IMR-90 (cell line): ENCODE results near the gene SV2A. TPM values are rescaled to one million over a fixed set of nuclear protein-coding genes. Genes with fewer than 3 reads are reported as not detected.
"Not testable (repeated sequence)": the region's sequence is repeated elsewhere in the genome, so short reads cannot be mapped to it uniquely, and the experiment has no call there.

Source experiments
- ATAC-seq: fragments of 200-7000 bp; cut with Tn5 transposase; 2 replicates; pipeline ENCODE4 v1.9.1; 2020; ENCODE audit warnings: low read depth, mild to moderate bottlenecking, moderate library complexity
- BruUV-seq: library from RNA; stranded (reverse); fragments of 400-500 nt; replicated peaks from 2 replicates; lab custom pipeline; 2021; lab: Mats Ljungman, UMichigan
- CTCF ChIA-PET: fragments of 300-600 bp; formaldehyde crosslinking; extraction: SDS; loops from one replicate; lab custom pipeline; 2021; ENCODE audit warnings: antibody characterized with exemption; lab: Yijun Ruan, JAX
- POLR2A ChIA-PET: fragments of 300-600 bp; sonication (Branson Sonifier 250); formaldehyde crosslinking; loops from one replicate; lab custom pipeline; 2022; ENCODE audit warnings: antibody characterized with exemption; ENCODE audit not compliant: unreplicated experiment; lab: Charles Lee
- DNase-seq: peaks from one replicate; pipeline ENCODE4 v3.0.0; 2013
- H2AFZ ChIP-seq: replicated peaks from 2 replicates; pipeline ENCODE3; 2013; ENCODE audit warnings: low read length, mild to moderate bottlenecking; ENCODE audit not compliant: poor library complexity
- H2AK5ac ChIP-seq: 2 replicates; pipeline ENCODE4 v1.6.1; 2013; ENCODE audit warnings: low read depth, low read length, inconsistent platforms
- H2AK9ac ChIP-seq: replicated peaks from 2 replicates; pipeline ENCODE3; 2013; ENCODE audit warnings: mild to moderate bottlenecking, low read depth, low read length, moderate library complexity; ENCODE audit not compliant: poor library complexity
- H2BK120ac ChIP-seq: 2 replicates; pipeline ENCODE4 v1.6.1; 2013; ENCODE audit warnings: low read depth, low read length, inconsistent platforms
- H2BK15ac ChIP-seq: 3 replicates; pipeline ENCODE4 v1.6.1; 2013; ENCODE audit warnings: low read depth, low read length, inconsistent platforms
- H2BK20ac ChIP-seq: 2 replicates; pipeline ENCODE4 v1.6.1; 2013; ENCODE audit warnings: low read depth, mild to moderate bottlenecking, inconsistent platforms, low read length, moderate library complexity
- H2BK5ac ChIP-seq: 2 replicates; pipeline ENCODE4 v1.6.1; 2013; ENCODE audit warnings: mild to moderate bottlenecking, low read depth, low read length, inconsistent platforms; ENCODE audit not compliant: poor library complexity, severe bottlenecking
- H3K14ac ChIP-seq: replicated peaks from 2 replicates; pipeline ENCODE4 v1.6.1; 2013; ENCODE audit warnings: low read depth, low read length, inconsistent platforms
- H3K18ac ChIP-seq: 2 replicates; pipeline ENCODE4 v1.6.1; 2013; ENCODE audit warnings: low read depth, low read length, control low read depth
- H3K23ac ChIP-seq: 2 replicates; pipeline ENCODE4 v1.6.1; 2013; ENCODE audit warnings: low read depth, low read length, inconsistent platforms
- H3K27ac ChIP-seq: 2 replicates; pipeline ENCODE4 v1.5.1; 2013; ENCODE audit warnings: mild to moderate bottlenecking, control low read depth, low read length; ENCODE audit not compliant: insufficient read depth
- H3K27me3 ChIP-seq: 2 replicates; pipeline ENCODE4 v1.6.1; 2013; ENCODE audit warnings: low read length; ENCODE audit not compliant: control insufficient read depth, insufficient read depth
- H3K36me3 ChIP-seq: 2 replicates; pipeline ENCODE4 v1.6.1; 2013; ENCODE audit warnings: low read length, mixed read lengths; ENCODE audit not compliant: control insufficient read depth, insufficient read depth
- H3K4ac ChIP-seq: 2 replicates; pipeline ENCODE4 v1.6.1; 2013; ENCODE audit warnings: low read depth, low read length, inconsistent platforms
- H3K4me1 ChIP-seq: 2 replicates; pipeline ENCODE4 v1.6.1; 2013; ENCODE audit warnings: low read length, mixed read lengths; ENCODE audit not compliant: control insufficient read depth, insufficient read depth
- H3K4me2 ChIP-seq: 2 replicates; pipeline ENCODE4 v1.6.1; 2013; ENCODE audit warnings: low read depth, mild to moderate bottlenecking, control low read depth, low read length, moderate library complexity
- H3K4me3 ChIP-seq: 2 replicates; pipeline ENCODE4 v1.5.1; 2013; ENCODE audit warnings: low read depth, mild to moderate bottlenecking, control low read depth, low read length, moderate library complexity; ENCODE audit not compliant: insufficient read depth
- H3K56ac ChIP-seq: 2 replicates; pipeline ENCODE4 v1.6.1; 2013; ENCODE audit warnings: low read length, inconsistent platforms; ENCODE audit not compliant: insufficient read depth; ENCODE audit errors: extremely low read depth
- H3K79me1 ChIP-seq, 2 experiments: 2 replicates each; pipeline ENCODE4 v1.6.1; 2013; ENCODE audit warnings: low read length in 2 of 2, inconsistent platforms in 1 of 2, low read depth in 1 of 2
- H3K9ac ChIP-seq: 2 replicates; pipeline ENCODE4 v1.6.1; 2013; ENCODE audit warnings: low read depth, low read length, control low read depth
- H3K9me1 ChIP-seq: 2 replicates; pipeline ENCODE4 v1.6.1; 2013; ENCODE audit warnings: low read length, inconsistent platforms; ENCODE audit not compliant: insufficient read depth
- H3K9me3 ChIP-seq: 2 replicates; pipeline ENCODE4 v1.6.1; 2013; ENCODE audit warnings: low read length; ENCODE audit not compliant: control insufficient read depth, insufficient read depth
- H4K20me1 ChIP-seq: 2 replicates; pipeline ENCODE4 v1.6.1; 2013; ENCODE audit warnings: low read length, inconsistent platforms; ENCODE audit not compliant: insufficient read depth
- H4K5ac ChIP-seq: 2 replicates; pipeline ENCODE4 v1.6.1; 2013; ENCODE audit warnings: mild to moderate bottlenecking, low read depth, low read length, control low read depth
- H4K8ac ChIP-seq, 2 experiments: 2 replicates each; pipeline ENCODE4 v1.6.1; 2013; ENCODE audit warnings: low read depth in 2 of 2, low read length in 2 of 2, control low read depth in 1 of 2, inconsistent platforms in 1 of 2
- H4K91ac ChIP-seq: 2 replicates; pipeline ENCODE4 v1.6.1; 2013; ENCODE audit warnings: low read depth, low read length, inconsistent platforms; ENCODE audit not compliant: insufficient read depth
- CHD1 ChIP-seq: IDR thresholded peaks from 2 replicates; pipeline ENCODE4 v1.6.1; 2012; ENCODE audit warnings: low read depth, low read length, improper control_type of control experiment
- POLR2A ChIP-seq: IDR thresholded peaks from 2 replicates; pipeline ENCODE4 v1.6.1; 2012; ENCODE audit warnings: mild to moderate bottlenecking, low read depth, low read length
- WGBS, 2 experiments: methylation state at CpG; one replicate each; pipeline versions ENCODE4 v1.1.5 to v1.1.7; 2013; ENCODE audit warnings: missing lambda C conversion rate in 2 of 2; ENCODE audit not compliant: insufficient read length in 1 of 2; ENCODE audit errors: extremely low coverage in 2 of 2; 5-methylcytosine and 5-hydroxymethylcytosine counted together
- dilution Hi-C: fragments of 300-500 bp; cut with HindIII; formaldehyde crosslinking; loops from one replicate; pipeline ENCODE4 v1.14.3; 2018; ENCODE audit warnings: low sequenced_read_pairs; ENCODE audit not compliant: unreplicated experiment
- in situ Hi-C: fragments of 300-500 bp; cut with MboI; formaldehyde crosslinking; loops from 3 replicates; pipeline ENCODE4 v1.14.3; 2019; ENCODE audit warnings: low sequenced_read_pairs, inconsistent platforms, mixed read lengths
- intact Hi-C: fragments of 100-400 bp; cut with micrococcal nuclease; formaldehyde crosslinking; loops from 2 replicates; pipeline ENCODE4 v1.10.0; 2022
- polyA plus RNA-seq, 3 experiments: library from polyadenylated mRNA; depleted of rRNA; stranded (reverse); fragments of >200 nt; gene quantifications; 2 replicates each; pipeline ENCODE4 v1.2.3, GENCODE V29; 2012; ENCODE audit warnings: low replicate concordance in 1 of 3
- total RNA-seq: library from RNA; depleted of rRNA; stranded (reverse); fragments of >200 nt; gene quantifications from 2 replicates; pipeline ENCODE4 v1.2.3, GENCODE V29; 2012

Gene SV2A
- total and polyA plus RNA-seq, 2 of the 4 experiments (the other 2 are of a cell fraction): 15.4 to 19.6 TPM

GRCh38 chr1:149886121-149886395 lies 31.6 kb downstream of the SV2A start:
- H3K79me1 ChIP-seq: peaks cover 3 to 19% of the 10 kb centered on the region in 2 experiments
- peak overlapping the region; percentile 49 for H3K4ac ChIP-seq
- peak overlapping the region; percentile 90 for H3K23ac ChIP-seq
- H3K27me3 ChIP-seq, H2BK120ac ChIP-seq, H2BK20ac ChIP-seq, CTCF ChIA-PET, H2AFZ ChIP-seq, in situ Hi-C loops, H3K4me1 ChIP-seq, H3K9me1 ChIP-seq, dilution Hi-C loops, H3K9me3 ChIP-seq, H2BK15ac ChIP-seq, ATAC-seq, intact Hi-C loops, H4K5ac ChIP-seq, H3K36me3 ChIP-seq: not testable (repeated sequence)
- POLR2A ChIA-PET: interaction anchor here (0.6 to 2.9 kb wide), 5 partner anchors 37 to 725 kb away, joined by 3 to 16 read pairs (median 5); no protein-coding TSS in a partner anchor
- H4K20me1 ChIP-seq: peaks cover 15% of the 10 kb centered on the region
- H2AK5ac ChIP-seq: peak overlapping the region; percentile 46; the same call in 1 of the 2 replicates
- H3K27ac ChIP-seq: peak overlapping the region; percentile 52
- peak; percentile 61; the same call in 1 of the 2 replicates for TF ChIP-seq CHD1
- TF ChIP-seq POLR2A: peak; percentile 64; the same call in 1 of the 2 replicates
- H3K56ac ChIP-seq: peak overlapping the region; percentile 71; the same call in 1 of the 2 replicates
- peak overlapping the region; percentile 22 to 47; a peak in 1 of 4 replicates for H4K8ac ChIP-seq
- H2AK9ac ChIP-seq: peak overlapping the region; percentile 49
- H2BK5ac ChIP-seq: peak overlapping the region; percentile 64
- peak overlapping the region; percentile 85; the same call in 1 of the 2 replicates for H3K14ac ChIP-seq
- WGBS, 2 experiments: no CpG with 5 or more reads among the region's 19 CpGs
- peak overlapping the region; percentile 47 for H3K4me3 ChIP-seq
- peak overlapping the region; percentile 97 for H3K4me2 ChIP-seq
- H4K91ac ChIP-seq: peak overlapping the region; percentile 13; the same call in 1 of the 2 replicates
- peak overlapping the region; percentile 12; the same call in 1 of the 2 replicates for H3K18ac ChIP-seq
- DNase-seq: peak; percentile 50
- peak overlapping the region; percentile 64 for H3K9ac ChIP-seq
- BruUV-seq: TSS peak; percentile 89
